Effector CD8-positive, alpha-beta T cell (primary cell): ENCODE results near the gene NPTXR.
"Not testable (repeated sequence)": the region's sequence is repeated elsewhere in the genome, so short reads cannot be mapped to it uniquely, and the experiment has no call there.

ENCODE experiments used
- DNase-seq: peaks from one replicate; lab custom pipeline; 2025; lab: John Stamatoyannopoulos, UW

The NPTXR gene

GRCh38 chr22:38831166-38831945, 12.5 kb downstream of the NPTXR start:
- DNase-seq = no peak

GRCh38 chr22:38830845-38831108, 13.1 kb downstream of the NPTXR start:
- no peak for DNase-seq

- no peak for DNase-seq
These were observed 13.6 kb downstream of the NPTXR start for GRCh38 chr22:38830026-38830844.

- no peak for DNase-seq
These were observed 14.3 kb downstream of the NPTXR start for GRCh38 chr22:38829485-38829884.

- DNase-seq = no peak
These were observed 15.1 kb downstream of the NPTXR start for GRCh38 chr22:38828616-38829205.

GRCh38 chr22:38828191-38828590, 15.6 kb downstream of the NPTXR start:
- DNase-seq = no peak

- DNase-seq = no peak
These were observed 16.3 kb downstream of the NPTXR start for GRCh38 chr22:38827510-38827909.

GRCh38 chr22:38826801-38827200, 17.0 kb downstream of the NPTXR start:
- DNase-seq = no peak

- DNase-seq = no peak
These were observed 17.4 kb downstream of the NPTXR start for GRCh38 chr22:38826386-38826785.

- DNase-seq = no peak
These were observed 19.2 kb downstream of the NPTXR start for GRCh38 chr22:38824585-38824984.

GRCh38 chr22:38823637-38824036, 20.2 kb downstream of the NPTXR start:
- no peak for DNase-seq

GRCh38 chr22:38823076-38823475, 20.8 kb downstream of the NPTXR start:
- DNase-seq = no peak

- no peak for DNase-seq
These were observed 23.8 kb downstream of the NPTXR start for GRCh38 chr22:38820020-38820419.

- DNase-seq = no peak
These were observed 24.4 kb downstream of the NPTXR start for GRCh38 chr22:38819387-38819940.

- no peak for DNase-seq
These were observed 26.6 kb downstream of the NPTXR start for GRCh38 chr22:38817196-38817595.

GRCh38 chr22:38815842-38816241, 28.0 kb downstream of the NPTXR start:
- DNase-seq = no peak

GRCh38 chr22:38811241-38811640, 32.6 kb downstream of the NPTXR start:
- DNase-seq = no peak

- not testable (repeated sequence) for DNase-seq
These were observed 38.7 kb downstream of the NPTXR start for GRCh38 chr22:38805041-38805593.

- no peak for DNase-seq
These were observed 41.1 kb downstream of the NPTXR start for GRCh38 chr22:38802671-38803121.

- DNase-seq = no peak
These were observed 44.4 kb downstream of the NPTXR start for GRCh38 chr22:38799265-38800002.

GRCh38 chr22:38798496-38798895, 45.3 kb downstream of the NPTXR start:
- DNase-seq = no peak
